Tibial nerve (tissue), 3 donors: ENCODE data around the gene ZNF467.

Source experiments
- POLR2A ChIP-seq, 2 donors: fragments of 450-650 bp; IDR thresholded peaks; one replicate each; pipeline ENCODE4 v1.6.1; 2017; ENCODE audit warnings: antibody characterized with exemption in 2 of 2, mild to moderate bottlenecking in 2 of 2, moderate library complexity in 2 of 2
- TF ChIP-seq, protein P1 (sequence below), 5 experiments: fragments of 200-600 bp in 3 of 5; fragments of 450-650 bp in 2 of 5; sonication (generic) in 3 of 5; IDR thresholded peaks; one replicate each; pipeline ENCODE4 v1.5.1; 2016 to 2019; ENCODE audit warnings: antibody characterized with exemption in 5 of 5, mild to moderate bottlenecking in 3 of 5, moderate library complexity in 2 of 5

DNA sequence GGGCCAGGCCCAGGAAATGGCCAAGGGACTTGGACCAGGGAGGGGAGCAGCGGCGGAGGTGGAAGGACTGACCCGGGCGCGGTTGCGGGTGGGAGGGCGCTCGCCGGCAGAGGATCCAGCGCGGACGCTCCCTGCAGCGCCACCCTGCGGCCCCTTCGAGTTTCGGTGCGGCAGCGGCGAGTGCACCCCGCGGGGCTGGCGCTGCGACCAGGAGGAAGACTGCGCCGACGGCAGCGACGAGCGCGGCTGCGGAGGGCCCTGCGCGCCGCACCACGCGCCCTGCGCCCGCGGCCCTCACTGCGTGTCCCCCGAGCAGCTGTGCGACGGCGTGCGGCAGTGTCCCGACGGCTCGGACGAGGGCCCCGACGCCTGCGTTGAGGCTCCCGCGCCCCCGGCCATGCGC lies 16.8 kb upstream of the ZNF467 start:
- TF ChIP-seq, protein P1, sequence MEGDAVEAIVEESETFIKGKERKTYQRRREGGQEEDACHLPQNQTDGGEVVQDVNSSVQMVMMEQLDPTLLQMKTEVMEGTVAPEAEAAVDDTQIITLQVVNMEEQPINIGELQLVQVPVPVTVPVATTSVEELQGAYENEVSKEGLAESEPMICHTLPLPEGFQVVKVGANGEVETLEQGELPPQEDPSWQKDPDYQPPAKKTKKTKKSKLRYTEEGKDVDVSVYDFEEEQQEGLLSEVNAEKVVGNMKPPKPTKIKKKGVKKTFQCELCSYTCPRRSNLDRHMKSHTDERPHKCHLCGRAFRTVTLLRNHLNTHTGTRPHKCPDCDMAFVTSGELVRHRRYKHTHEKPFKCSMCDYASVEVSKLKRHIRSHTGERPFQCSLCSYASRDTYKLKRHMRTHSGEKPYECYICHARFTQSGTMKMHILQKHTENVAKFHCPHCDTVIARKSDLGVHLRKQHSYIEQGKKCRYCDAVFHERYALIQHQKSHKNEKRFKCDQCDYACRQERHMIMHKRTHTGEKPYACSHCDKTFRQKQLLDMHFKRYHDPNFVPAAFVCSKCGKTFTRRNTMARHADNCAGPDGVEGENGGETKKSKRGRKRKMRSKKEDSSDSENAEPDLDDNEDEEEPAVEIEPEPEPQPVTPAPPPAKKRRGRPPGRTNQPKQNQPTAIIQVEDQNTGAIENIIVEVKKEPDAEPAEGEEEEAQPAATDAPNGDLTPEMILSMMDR (IDR thresholded peaks at IDR 0.05) = peak; percentile 20 to 66 (median 38)
- TF ChIP-seq POLR2A (IDR thresholded peaks at IDR 0.05) = no peak
